Mesothelial cell of epicardium (in vitro differentiated cells): ENCODE measurements around the gene NBEAL2. TPM values are rescaled to one million over a fixed set of nuclear protein-coding genes. Genes with fewer than 3 reads are reported as not detected.

ENCODE experiments used
- DNase-seq, 2 experiments: peaks; one replicate each; pipeline ENCODE4 v3.0.0; 2021; ENCODE audit warnings: low spot score in 2 of 2; ENCODE audit not compliant: unreplicated experiment in 2 of 2
- H3K27ac Mint-ChIP-seq: 2 replicates; pipeline ENCODE4 v1.8.0; 2021; ENCODE audit warnings: mixed read lengths
- H3K27me3 Mint-ChIP-seq: 2 replicates; pipeline ENCODE4 v1.8.0; 2021; ENCODE audit warnings: low read depth, mixed read lengths
- H3K36me3 Mint-ChIP-seq: 2 replicates; pipeline ENCODE4 v1.8.0; 2021; ENCODE audit warnings: mixed read lengths
- H3K4me1 Mint-ChIP-seq: 2 replicates; pipeline ENCODE4 v1.8.0; 2021; ENCODE audit warnings: mixed read lengths
- H3K4me3 Mint-ChIP-seq: 2 replicates; pipeline ENCODE4 v1.8.0; 2021; ENCODE audit warnings: mild to moderate bottlenecking, moderate library complexity, mixed read lengths
- H3K9me3 Mint-ChIP-seq: 2 replicates; pipeline ENCODE4 v1.8.0; 2021; ENCODE audit warnings: mixed read lengths
- CTCF ChIP-seq: fragments of 200-600 bp; sonication (generic); IDR thresholded peaks from one replicate; pipeline ENCODE4 v1.5.0; 2021; ENCODE audit warnings: antibody characterized with exemption; ENCODE audit not compliant: unreplicated experiment
- total RNA-seq: library from RNA; stranded (reverse); gene quantifications from 3 replicates; pipeline ENCODE4 v1.2.1, GENCODE V29; 2021

Gene NBEAL2
- total RNA-seq, 1 donor from 2014 or later, result 86.9 TPM

DNA sequence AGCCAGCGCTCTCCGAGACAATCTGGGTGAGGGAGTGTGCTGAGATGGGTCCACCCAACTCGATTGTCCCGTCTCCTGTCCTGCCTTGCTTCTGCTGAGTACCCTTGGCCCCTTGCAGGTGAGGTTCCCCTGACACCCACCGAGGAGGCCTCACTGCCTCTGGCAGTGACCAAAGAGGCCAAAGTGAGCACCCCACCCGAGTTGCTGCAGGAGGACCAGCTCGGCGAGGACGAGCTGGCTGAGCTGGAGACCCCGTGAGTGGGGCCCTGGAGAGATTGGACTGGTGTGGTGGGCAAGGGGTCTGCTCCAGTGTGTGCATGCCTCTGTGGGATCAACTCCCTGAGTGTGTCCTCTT lies 23.6 kb downstream of the NBEAL2 start:
- no peak for DNase-seq
- peaks cover 1% of the 10 kb centered on the region for H3K4me1 Mint-ChIP-seq
- peaks cover 15% of the 10 kb centered on the region for H3K36me3 Mint-ChIP-seq
- H3K4me3 Mint-ChIP-seq, result no peak overlapping the region
- no peak overlapping the region for H3K27ac Mint-ChIP-seq
- no peaks in the 10 kb centered on the region for H3K9me3 Mint-ChIP-seq
- no peaks in the 10 kb centered on the region for H3K27me3 Mint-ChIP-seq
- TF ChIP-seq CTCF, result no peak

DNA sequence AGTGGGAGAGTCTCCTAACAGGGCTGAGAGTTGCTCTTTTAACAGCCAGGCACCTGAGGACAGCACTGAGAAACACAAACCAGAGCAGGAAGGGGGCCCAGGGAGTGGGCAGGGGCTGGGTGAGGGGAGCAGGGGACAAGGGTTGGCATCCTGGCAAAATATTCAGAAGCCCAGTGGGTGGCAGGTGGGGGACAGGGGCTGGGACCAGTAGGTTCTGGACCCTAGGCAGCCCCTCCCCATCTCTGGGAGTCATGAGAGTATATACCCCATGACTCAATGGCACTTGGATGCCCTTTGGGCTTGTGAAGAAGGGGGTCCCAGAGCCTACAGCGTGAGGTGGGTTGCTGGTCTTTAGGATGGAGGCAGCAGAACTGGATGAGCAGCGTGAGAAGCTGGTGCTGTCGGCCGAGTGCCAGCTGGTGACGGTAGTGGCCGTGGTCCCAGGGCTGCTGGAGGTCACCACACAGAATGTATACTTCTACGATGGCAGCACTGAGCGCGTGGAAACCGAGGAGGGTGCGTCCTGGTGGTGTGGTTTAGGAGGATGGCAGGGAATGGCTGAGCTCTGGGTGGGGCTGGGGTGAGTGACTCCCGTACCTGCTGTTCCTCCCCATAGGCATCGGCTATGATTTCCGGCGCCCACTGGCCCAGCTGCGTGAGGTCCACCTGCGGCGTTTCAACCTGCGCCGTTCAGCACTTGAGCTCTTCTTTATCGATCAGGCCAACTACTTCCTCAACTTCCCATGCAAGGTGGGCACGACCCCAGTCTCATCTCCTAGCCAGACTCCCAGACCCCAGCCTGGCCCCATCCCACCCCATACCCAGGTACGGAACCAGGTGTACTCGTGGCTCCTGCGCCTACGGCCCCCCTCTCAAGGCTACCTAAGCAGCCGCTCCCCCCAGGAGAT lies 24.2 kb downstream of the NBEAL2 start:
- no peak for DNase-seq
- no peaks in the 10 kb centered on the region for H3K27me3 Mint-ChIP-seq
- H3K27ac Mint-ChIP-seq, result no peak overlapping the region
- TF ChIP-seq CTCF, result no peak
- H3K9me3 Mint-ChIP-seq, result no peaks in the 10 kb centered on the region
- no peak overlapping the region for H3K4me3 Mint-ChIP-seq
- peaks cover 2% of the 10 kb centered on the region for H3K4me1 Mint-ChIP-seq
- peaks cover 15% of the 10 kb centered on the region for H3K36me3 Mint-ChIP-seq

GRCh38 chr3:47004369-47005211 lies 25.1 kb downstream of the NBEAL2 start:
- H3K9me3 Mint-ChIP-seq, result no peaks in the 10 kb centered on the region
- no peaks in the 10 kb centered on the region for H3K27me3 Mint-ChIP-seq
- H3K27ac Mint-ChIP-seq, result no peak overlapping the region
- H3K4me1 Mint-ChIP-seq, result peaks cover 2% of the 10 kb centered on the region
- H3K4me3 Mint-ChIP-seq, result no peak overlapping the region
- TF ChIP-seq CTCF, result no peak
- DNase-seq, result no peak
- H3K36me3 Mint-ChIP-seq, result peaks cover 15% of the 10 kb centered on the region

DNA sequence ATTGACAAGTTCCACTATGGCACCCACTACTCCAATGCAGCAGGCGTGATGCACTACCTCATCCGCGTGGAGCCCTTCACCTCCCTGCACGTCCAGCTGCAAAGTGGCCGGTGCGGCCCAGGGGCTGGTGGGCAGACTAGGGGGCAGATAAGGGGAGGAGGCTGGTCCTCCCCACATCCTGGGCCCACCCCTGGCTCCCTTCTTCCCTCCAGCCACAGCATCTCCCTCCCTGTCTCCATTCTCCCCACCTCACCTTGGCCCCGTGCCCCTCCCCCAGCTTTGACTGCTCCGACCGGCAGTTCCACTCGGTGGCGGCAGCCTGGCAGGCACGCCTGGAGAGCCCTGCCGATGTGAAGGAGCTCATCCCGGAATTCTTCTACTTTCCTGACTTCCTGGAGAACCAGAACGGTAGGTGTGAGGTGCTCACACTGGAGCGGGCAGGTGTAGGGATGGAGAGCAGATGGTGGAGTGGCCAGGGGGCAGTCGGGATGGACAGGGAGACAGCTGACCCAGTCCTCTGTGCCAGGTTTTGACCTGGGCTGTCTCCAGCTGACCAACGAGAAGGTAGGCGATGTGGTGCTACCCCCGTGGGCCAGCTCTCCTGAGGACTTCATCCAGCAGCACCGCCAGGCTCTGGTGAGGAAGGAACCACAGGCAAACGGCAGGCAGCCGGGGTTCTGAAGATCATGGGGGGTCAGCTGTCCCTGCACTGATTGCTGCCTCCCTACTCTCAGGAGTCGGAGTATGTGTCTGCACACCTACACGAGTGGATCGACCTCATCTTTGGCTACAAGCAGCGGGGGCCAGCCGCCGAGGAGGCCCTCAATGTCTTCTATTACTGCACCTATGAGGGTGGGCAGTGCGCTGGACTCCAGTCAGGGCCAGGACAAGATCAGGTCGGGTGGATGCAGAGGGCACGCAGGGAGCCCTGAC lies 26.0 kb downstream of the NBEAL2 start:
- H3K4me1 Mint-ChIP-seq, result peaks cover 8% of the 10 kb centered on the region
- H3K36me3 Mint-ChIP-seq, result peaks cover 15% of the 10 kb centered on the region
- no peak for DNase-seq
- H3K27me3 Mint-ChIP-seq, result no peaks in the 10 kb centered on the region
- TF ChIP-seq CTCF, result no peak
- no peak overlapping the region for H3K4me3 Mint-ChIP-seq
- no peaks in the 10 kb centered on the region for H3K9me3 Mint-ChIP-seq
- H3K27ac Mint-ChIP-seq, result no peak overlapping the region

DNA sequence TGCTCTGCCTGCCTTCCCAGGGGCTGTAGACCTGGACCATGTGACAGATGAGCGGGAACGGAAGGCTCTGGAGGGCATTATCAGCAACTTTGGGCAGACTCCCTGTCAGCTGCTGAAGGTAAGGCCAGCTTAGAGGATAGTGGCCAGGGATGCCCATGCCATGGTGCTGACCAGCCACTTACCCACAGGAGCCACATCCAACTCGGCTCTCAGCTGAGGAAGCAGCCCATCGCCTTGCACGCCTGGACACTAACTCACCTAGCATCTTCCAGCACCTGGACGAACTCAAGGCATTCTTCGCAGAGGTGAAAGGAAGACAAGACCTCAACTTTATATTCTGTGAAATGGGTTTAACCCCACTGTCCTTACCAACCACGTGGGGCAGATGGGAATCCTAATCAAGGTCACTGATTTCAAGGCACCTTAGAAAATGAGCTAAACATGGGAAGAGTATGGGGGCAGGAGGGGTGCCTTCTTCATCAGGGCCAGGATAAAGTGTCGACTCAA lies 26.7 kb downstream of the NBEAL2 start:
- H3K9me3 Mint-ChIP-seq, result no peaks in the 10 kb centered on the region
- no peaks in the 10 kb centered on the region for H3K27me3 Mint-ChIP-seq
- DNase-seq, result no peak
- peaks cover 15% of the 10 kb centered on the region for H3K36me3 Mint-ChIP-seq
- H3K4me1 Mint-ChIP-seq, result peaks cover 9% of the 10 kb centered on the region
- H3K27ac Mint-ChIP-seq, result no peak overlapping the region
- no peak overlapping the region for H3K4me3 Mint-ChIP-seq
- no peak for TF ChIP-seq CTCF
